ENCODE data around the gene CYTIP. TPM values are rescaled to one million over a fixed set of nuclear protein-coding genes. Genes with fewer than 3 reads are reported as not detected.

The CYTIP gene
- total and polyA plus RNA-seq, 2 of the 13 experiments (the other 11 are each of a cell fraction or from before 2014, with no cell fraction given): not detected

DNA sequence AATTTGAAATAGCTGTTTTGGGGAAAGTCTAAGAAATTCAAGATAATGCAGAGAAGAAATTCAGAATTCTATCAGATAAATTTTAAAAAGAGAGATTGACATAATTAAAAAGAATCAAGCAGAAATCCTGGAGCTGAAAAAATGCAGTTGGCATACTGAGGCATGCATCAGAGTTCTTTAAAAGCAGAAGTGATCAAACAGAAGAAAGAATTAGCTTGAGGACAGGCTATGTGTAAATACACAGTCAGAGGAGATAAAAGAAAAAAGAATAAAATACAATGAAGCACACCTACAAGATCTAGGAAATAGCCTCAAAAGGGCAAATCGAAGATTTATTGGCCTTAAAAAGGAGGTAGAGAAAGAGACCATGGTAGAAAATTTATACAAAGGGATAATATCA, 57.1 kb downstream of the CYTIP start:
- POLR2A ChIA-PET: no interaction called here
- 2% methylated on average over 1 of the region's 1 CpG for WGBS (ENCODE audit: low lambda C conversion rate)
- H3K27me3 ChIP-seq (ENCODE audit: control insufficient read depth in 1 of 2, insufficient read depth in 2 of 2, low read length in 2 of 2): no peaks in the 10 kb centered on the region
- no peak for FAIRE-seq
- in situ Hi-C loops (cut with HindIII; ENCODE audit: extremely low pct_ligation_motif_present, low pct_unique_long_range_greater_than_20kb) (no loop called here), intact Hi-C loops (cut with micrococcal nuclease; ENCODE audit: unreplicated experiment) (no loop called here)
- H3K9ac ChIP-seq (ENCODE audit: insufficient read depth, low read depth, low read length): no peak overlapping the region
- H3K9me3 ChIP-seq (ENCODE audit: low read length): no peaks in the 10 kb centered on the region
- no peaks in the 10 kb centered on the region for H3K36me3 ChIP-seq (replicated peaks in 1 of 2; ENCODE audit: control insufficient read depth in 1 of 2, insufficient read depth in 2 of 2, low read length in 2 of 2)
- no peak overlapping the region for H3K4me3 ChIP-seq (replicated peaks in 1 of 3; ENCODE audit: insufficient read depth in 1 of 3, low read depth in 2 of 3, low read length in 3 of 3)
- CTCF ChIA-PET (ENCODE audit: low intra/inter-chr PET ratio, low total read pairs): no interaction called here
- no peaks in the 10 kb centered on the region for H3K79me2 ChIP-seq (ENCODE audit: insufficient read depth, low read length)
- no TSS peak for BruUV-seq (replicated peaks)
- H4K20me1 ChIP-seq (ENCODE audit: insufficient read depth, low read length): no peaks in the 10 kb centered on the region
- H3K27ac ChIP-seq (ENCODE audit: extremely low read length, insufficient read depth, low read length): no peak overlapping the region
- H2AFZ ChIP-seq (ENCODE audit: low read length): no peak overlapping the region
- no peaks in the 10 kb centered on the region for H3K4me1 ChIP-seq (ENCODE audit: insufficient read depth, low read length)
- DNase-seq (ENCODE audit: low spot score): no peak
- ATAC-seq: no peak
- TF ChIP-seq BORCS8-MEF2B (CRISPR knock-in tag; IDR thresholded peaks at IDR 0.05): no peak
- TF ChIP-seq MED13 (CRISPR knock-in tag; IDR thresholded peaks at IDR 0.05): no peak
- TF ChIP-seq MTA3 (CRISPR knock-in tag; IDR thresholded peaks at IDR 0.05): no peak
- TF ChIP-seq, protein P1, sequence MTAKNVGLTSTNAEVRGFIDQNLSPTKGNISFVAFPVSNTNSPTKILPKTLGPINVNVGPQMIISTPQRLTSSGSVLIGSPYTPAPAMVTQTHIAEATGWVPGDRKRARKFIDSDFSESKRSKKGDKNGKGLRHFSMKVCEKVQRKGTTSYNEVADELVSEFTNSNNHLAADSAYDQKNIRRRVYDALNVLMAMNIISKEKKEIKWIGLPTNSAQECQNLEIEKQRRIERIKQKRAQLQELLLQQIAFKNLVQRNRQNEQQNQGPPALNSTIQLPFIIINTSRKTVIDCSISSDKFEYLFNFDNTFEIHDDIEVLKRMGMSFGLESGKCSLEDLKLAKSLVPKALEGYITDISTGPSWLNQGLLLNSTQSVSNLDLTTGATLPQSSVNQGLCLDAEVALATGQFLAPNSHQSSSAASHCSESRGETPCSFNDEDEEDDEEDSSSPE (CRISPR knock-in tag; IDR thresholded peaks at IDR 0.05): no peak
- no peak for TF ChIP-seq DR1 (CRISPR knock-in tag; IDR thresholded peaks at IDR 0.05)
- TF ChIP-seq ZNF160 (CRISPR knock-in tag; IDR thresholded peaks at IDR 0.05): no peak
- no peak for TF ChIP-seq ZFY (CRISPR knock-in tag; IDR thresholded peaks at IDR 0.05)
- TF ChIP-seq ZNF468 (CRISPR knock-in tag; IDR thresholded peaks at IDR 0.05): no peak
- no peak for TF ChIP-seq ZFYVE20 (CRISPR knock-in tag; IDR thresholded peaks at IDR 0.05; ENCODE audit: borderline replicate concordance, low read depth)
- TF ChIP-seq ZNF678 (CRISPR knock-in tag; IDR thresholded peaks at IDR 0.05): no peak
- no peak for TF ChIP-seq WIZ (CRISPR knock-in tag; IDR thresholded peaks at IDR 0.05)
- TF ChIP-seq ZNF557 (CRISPR knock-in tag; IDR thresholded peaks at IDR 0.05): no peak
- no peak for TF ChIP-seq KDM6A (CRISPR knock-in tag; IDR thresholded peaks at IDR 0.05; ENCODE audit: low read depth)
- TF ChIP-seq, protein P2, sequence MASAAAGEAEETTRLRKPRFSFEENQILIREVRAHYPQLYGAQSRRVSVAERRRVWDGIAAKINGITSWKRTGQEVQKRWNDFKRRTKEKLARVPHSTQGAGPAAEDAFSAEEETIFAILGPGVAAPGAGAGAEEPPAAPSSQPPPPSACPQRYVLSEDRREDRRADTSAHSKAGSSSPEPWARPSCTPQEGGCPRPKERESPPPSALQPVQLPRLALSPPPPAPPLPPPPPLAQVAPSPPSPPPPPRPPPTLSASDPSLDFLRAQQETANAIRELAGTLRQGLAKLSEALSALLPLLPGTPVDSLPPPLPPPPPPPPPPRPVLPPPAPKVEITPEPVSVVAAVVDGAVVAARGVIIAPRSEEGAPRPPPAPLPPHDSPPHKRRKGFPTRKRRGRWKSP (CRISPR knock-in tag; IDR thresholded peaks at IDR 0.05): no peak
- no peak overlapping the region for H3K4me2 ChIP-seq (ENCODE audit: low read depth, low read length)
